ENCODE results near the gene ASB8.

The ASB8 gene

GRCh38 chr12:48105867-48106680 lies 51.2 kb downstream of the ASB8 start, which contains the start of gene SENP1:
Gene SENP1 (minus strand): TSS chr12:48106079. CDS start chr12:48101472, 4,607 bp downstream.
- peak within 1 kb of the TSS; percentile 97 for H4K8ac ChIP-seq (ENCODE audit: low read depth, low read length)
- peak within 1 kb of the TSS; percentile 96 for H4K5ac ChIP-seq (ENCODE audit: low read length)
- peak within 1 kb of the TSS; percentile 86 for H3K9ac ChIP-seq (ENCODE audit: low read length)
- peak within 1 kb of the TSS; percentile 83 for H3K4ac ChIP-seq (ENCODE audit: low read depth, low read length)
- H2AK5ac ChIP-seq (ENCODE audit: low read length), result peak within 1 kb of the TSS; percentile 54
- peaks cover 15% of the 10 kb centered on the region for H3K79me2 ChIP-seq (ENCODE audit: control insufficient read depth, insufficient read depth, low read length)
- peak within 1 kb of the TSS; percentile 93 for H3K4me2 ChIP-seq (ENCODE audit: low read length)
- H3K27me3 ChIP-seq (ENCODE audit: insufficient read depth, low read length, poor library complexity), result no peaks in the 10 kb centered on the region
- H3K56ac ChIP-seq (ENCODE audit: low read length), result peak within 1 kb of the TSS; percentile 89
- peak within 1 kb of the TSS; percentile 15 for H3K23ac ChIP-seq (ENCODE audit: low read length)
- peak; percentile 95 for DNase-seq
- no CpG with 5 or more reads among the region's 53 CpGs for WGBS (ENCODE audit: extremely low coverage, insufficient coverage, low lambda C conversion rate)
- H3K27ac ChIP-seq (ENCODE audit: low read depth, low read length), result peak within 1 kb of the TSS; percentile 90
- peaks cover 3% of the 10 kb centered on the region for H3K4me1 ChIP-seq (ENCODE audit: control insufficient read depth, low read depth, low read length)
- H3K4me3 ChIP-seq (ENCODE audit: low read length), result peak within 1 kb of the TSS; percentile 74
- no peaks in the 10 kb centered on the region for H3K36me3 ChIP-seq (ENCODE audit: control insufficient read depth, insufficient read depth, low read length)
- H3K79me1 ChIP-seq (ENCODE audit: low read length), result peaks cover 1% of the 10 kb centered on the region
- peak within 1 kb of the TSS; percentile 79 for H3K18ac ChIP-seq (ENCODE audit: low read length)
- H2BK120ac ChIP-seq (ENCODE audit: low read depth, low read length), result peak within 1 kb of the TSS; percentile 21
- H2BK15ac ChIP-seq (replicated peaks; ENCODE audit: low read depth), result no peak within 1 kb of the TSS
- H2BK5ac ChIP-seq (ENCODE audit: low read length), result peak within 1 kb of the TSS; percentile 66

- peak overlapping the region; percentile 83 for H3K4ac ChIP-seq (ENCODE audit: low read depth, low read length)
- H3K56ac ChIP-seq (ENCODE audit: low read length), result peak overlapping the region; percentile 89
- H3K18ac ChIP-seq (ENCODE audit: low read length), result peak overlapping the region; percentile 79
- H3K79me1 ChIP-seq (ENCODE audit: low read length), result peaks cover 1% of the 10 kb centered on the region
- H3K4me3 ChIP-seq (ENCODE audit: low read length), result peak overlapping the region; percentile 74
- H2BK5ac ChIP-seq (ENCODE audit: low read length), result peak overlapping the region; percentile 54
- H3K9ac ChIP-seq (ENCODE audit: low read length), result peak overlapping the region; percentile 86
- H4K8ac ChIP-seq (ENCODE audit: low read depth, low read length), result peak overlapping the region; percentile 65
- H2BK120ac ChIP-seq (ENCODE audit: low read depth, low read length), result no peak overlapping the region
- peak overlapping the region; percentile 93 for H3K4me2 ChIP-seq (ENCODE audit: low read length)
- H4K5ac ChIP-seq (ENCODE audit: low read length), result no peak overlapping the region
- peak overlapping the region; percentile 15 for H3K23ac ChIP-seq (ENCODE audit: low read length)
- WGBS (ENCODE audit: extremely low coverage, insufficient coverage, low lambda C conversion rate), result no CpG with 5 or more reads among the region's 30 CpGs
- no peak overlapping the region for H2BK15ac ChIP-seq (replicated peaks; ENCODE audit: low read depth)
- H2AK5ac ChIP-seq (ENCODE audit: low read length), result peak overlapping the region; percentile 54
- peaks cover 3% of the 10 kb centered on the region for H3K4me1 ChIP-seq (ENCODE audit: control insufficient read depth, low read depth, low read length)
- no peak for DNase-seq
- no peaks in the 10 kb centered on the region for H3K27me3 ChIP-seq (ENCODE audit: insufficient read depth, low read length, poor library complexity)
- H3K36me3 ChIP-seq (ENCODE audit: control insufficient read depth, insufficient read depth, low read length), result no peaks in the 10 kb centered on the region
- peaks cover 15% of the 10 kb centered on the region for H3K79me2 ChIP-seq (ENCODE audit: control insufficient read depth, insufficient read depth, low read length)
- peak overlapping the region; percentile 90 for H3K27ac ChIP-seq (ENCODE audit: low read depth, low read length)
These were observed 51.9 kb downstream of the ASB8 start for GRCh38 chr12:48105321-48105866.

GRCh38 chr12:48104531-48104930 lies 52.8 kb downstream of the ASB8 start:
- DNase-seq, result peak; percentile 21
- Histone ChIP-seq H3K27me3 (ENCODE audit: insufficient read depth, low read length, poor library complexity) (no peaks in the 10 kb centered on the region), H3K36me3 (ENCODE audit: control insufficient read depth, insufficient read depth, low read length) (no peaks in the 10 kb centered on the region), H3K23ac (ENCODE audit: low read length) (no peak overlapping the region), H3K27ac (ENCODE audit: low read depth, low read length) (no peak overlapping the region), H4K5ac (ENCODE audit: low read length) (no peak overlapping the region), H3K4me3 (ENCODE audit: low read length) (no peak overlapping the region), H3K79me1 (ENCODE audit: low read length) (peaks cover 1% of the 10 kb centered on the region), H3K18ac (ENCODE audit: low read length) (no peak overlapping the region), H3K9ac (ENCODE audit: low read length) (peak overlapping the region; percentile 0), H2BK5ac (ENCODE audit: low read length) (no peak overlapping the region), H3K4ac (ENCODE audit: low read depth, low read length) (no peak overlapping the region), H3K4me1 (ENCODE audit: control insufficient read depth, low read depth, low read length) (peaks cover 3% of the 10 kb centered on the region), H2BK15ac (replicated peaks; ENCODE audit: low read depth) (no peak overlapping the region), H3K56ac (ENCODE audit: low read length) (peak overlapping the region; percentile 71), H3K79me2 (ENCODE audit: control insufficient read depth, insufficient read depth, low read length) (peaks cover 15% of the 10 kb centered on the region), H3K4me2 (ENCODE audit: low read length) (peak overlapping the region; percentile 39), H2AK5ac (ENCODE audit: low read length) (no peak overlapping the region), H2BK120ac (ENCODE audit: low read depth, low read length) (no peak overlapping the region), H4K8ac (ENCODE audit: low read depth, low read length) (no peak overlapping the region)
- WGBS (ENCODE audit: extremely low coverage, insufficient coverage, low lambda C conversion rate), result no CpG with 5 or more reads among the region's 4 CpGs

Small RNAs within 50 kb of the gene (small RNA-seq; reads per million reads assigned to genes)
- 4.7 reads per million, percentile 68 among the genes with 10 or more reads in this experiment for gene MIR6505 (ENCODE audit: insufficient read depth)
